ENCODE results near the gene MYH11. TPM values are rescaled to one million over a fixed set of nuclear protein-coding genes. Genes with fewer than 3 reads are reported as not detected.

Gene MYH11
- total RNA-seq, 2 experiments from 2014 or later: 0.06 TPM; not detected in 1

DNA sequence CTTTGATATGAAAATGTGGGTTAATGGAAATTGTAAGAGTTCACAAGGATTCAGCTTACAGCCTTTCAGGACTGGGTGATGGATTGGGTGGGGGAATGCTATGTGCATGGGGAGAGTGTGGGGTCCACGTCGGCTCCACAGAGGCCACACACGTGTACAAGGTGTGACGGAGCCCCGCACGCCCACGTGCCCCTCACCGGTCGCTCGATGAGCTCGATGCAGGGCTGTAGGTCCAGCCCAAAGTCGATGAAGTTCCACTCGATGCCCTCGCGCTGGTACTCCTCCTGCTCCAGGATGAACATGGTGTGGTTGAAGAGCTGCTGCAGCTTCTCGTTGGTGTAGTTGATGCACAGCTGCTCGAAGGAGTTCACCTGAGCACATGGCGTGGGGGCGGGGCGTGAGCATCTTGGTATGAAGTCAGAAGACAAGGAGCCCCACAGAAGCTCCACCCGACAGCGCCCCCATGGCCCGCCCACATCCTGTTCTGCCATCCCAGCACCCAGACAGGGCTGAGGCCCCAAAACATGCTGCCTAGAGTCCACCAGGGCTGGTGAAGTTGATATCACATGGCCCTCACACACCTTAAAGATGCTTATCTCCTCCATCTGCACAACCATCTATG, 99.1 kb downstream of the MYH11 start:
- DNase-seq: peak; percentile 54
- CTCF ChIA-PET: interaction anchor here (0.7 to 1.2 kb wide), 3 partner anchors 64 to 133 kb away, joined by 3 read pairs; no protein-coding TSS in a partner anchor
- H3K27ac Mint-ChIP-seq: no peak overlapping the region
- no peak overlapping the region for H3K4me3 Mint-ChIP-seq
- H3K9me3 Mint-ChIP-seq (ENCODE audit: low read depth): no peaks in the 10 kb centered on the region
- no peaks in the 10 kb centered on the region for H3K4me1 Mint-ChIP-seq
- no peaks in the 10 kb centered on the region for H3K36me3 Mint-ChIP-seq
- no peak for ATAC-seq
- peaks cover 8% of the 10 kb centered on the region for H3K27me3 Mint-ChIP-seq

DNA sequence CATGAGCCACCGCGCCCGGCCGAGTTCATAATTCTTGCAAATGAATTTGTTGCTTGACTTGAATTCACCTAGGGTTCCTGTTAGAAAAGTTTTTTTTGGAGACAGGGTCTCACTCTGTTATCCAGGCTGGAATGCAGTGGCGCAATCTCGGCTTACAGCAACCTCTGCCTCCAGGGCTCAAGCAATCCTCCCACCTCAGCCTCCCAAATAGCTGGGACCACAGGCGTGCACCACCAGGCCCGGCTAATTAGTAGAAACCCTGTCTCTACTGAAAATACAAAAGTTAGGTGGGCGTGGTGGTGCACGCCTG, 99.8 kb downstream of the MYH11 start:
- CTCF ChIA-PET: interaction anchor here (0.7 to 1.6 kb wide), 9 partner anchors 38 to 433 kb away, joined by 3 to 5 read pairs (median 3); no protein-coding TSS in a partner anchor
- H3K9me3 Mint-ChIP-seq (ENCODE audit: low read depth): no peaks in the 10 kb centered on the region
- peaks cover 3% of the 10 kb centered on the region for H3K27me3 Mint-ChIP-seq
- no peaks in the 10 kb centered on the region for H3K36me3 Mint-ChIP-seq
- no peaks in the 10 kb centered on the region for H3K4me1 Mint-ChIP-seq
- DNase-seq (no peak), ATAC-seq (no peak)
- H3K4me3 Mint-ChIP-seq: no peak overlapping the region
- no peak overlapping the region for H3K27ac Mint-ChIP-seq

- Mint-ChIP-seq H3K4me1 (no peaks in the 10 kb centered on the region), H3K4me3 (no peak overlapping the region), H3K27me3 (no peaks in the 10 kb centered on the region), H3K36me3 (no peaks in the 10 kb centered on the region), H3K27ac (no peak overlapping the region), H3K9me3 (ENCODE audit: low read depth) (no peaks in the 10 kb centered on the region)
- DNase-seq (no peak), ATAC-seq (no peak)
- CTCF ChIA-PET: interaction anchor here (0.9 to 1.6 kb wide), 2 partner anchors 9 to 11 kb away, joined by 3 to 4 read pairs; no protein-coding TSS in a partner anchor
Observed at GRCh38 chr16:15754821-15755534, 101.8 kb downstream of the MYH11 start.

DNA sequence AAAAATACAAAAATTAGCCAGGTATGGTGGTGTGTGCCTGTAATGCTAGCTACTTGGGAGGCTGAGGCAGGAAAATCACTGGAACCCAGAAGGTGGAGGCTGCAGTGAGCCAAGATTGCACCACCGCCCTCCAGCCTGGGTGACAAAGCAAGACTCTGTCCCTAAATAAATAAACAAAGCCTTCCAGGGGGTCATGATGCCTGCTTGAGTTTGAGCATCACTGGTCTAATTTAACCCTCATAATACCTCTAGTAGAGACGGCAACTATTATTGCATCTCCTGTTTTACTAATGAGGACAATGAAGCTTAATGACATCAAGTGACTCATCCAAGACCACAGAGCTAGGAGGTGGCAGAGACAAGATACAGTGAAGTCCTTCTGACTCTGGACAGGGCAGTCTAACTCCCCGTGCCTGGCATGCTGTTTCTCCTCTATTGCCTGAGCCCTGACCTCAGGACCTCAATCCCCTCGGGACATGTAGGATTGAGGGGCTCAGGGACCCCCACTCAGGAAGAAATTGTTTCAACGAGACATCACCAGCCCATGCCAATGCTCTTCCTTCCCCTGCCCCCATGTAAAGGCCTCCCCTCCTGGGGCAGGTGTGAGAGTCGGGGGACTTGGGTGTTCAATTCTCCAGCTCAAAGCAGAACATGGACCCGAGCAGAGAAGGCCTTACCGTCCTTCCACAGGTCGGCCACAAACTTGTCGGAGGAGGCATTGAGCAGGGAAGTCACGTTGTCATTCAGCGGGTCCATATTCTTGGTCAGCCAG, 103.9 kb downstream of the MYH11 start:
- H3K27ac Mint-ChIP-seq: no peak overlapping the region
- CTCF ChIA-PET: no interaction called here
- DNase-seq: no peak
- H3K4me3 Mint-ChIP-seq: no peak overlapping the region
- no peaks in the 10 kb centered on the region for H3K4me1 Mint-ChIP-seq
- H3K27me3 Mint-ChIP-seq: no peaks in the 10 kb centered on the region
- no peaks in the 10 kb centered on the region for H3K9me3 Mint-ChIP-seq (ENCODE audit: low read depth)
- no peaks in the 10 kb centered on the region for H3K36me3 Mint-ChIP-seq
- no peak for ATAC-seq

DNA sequence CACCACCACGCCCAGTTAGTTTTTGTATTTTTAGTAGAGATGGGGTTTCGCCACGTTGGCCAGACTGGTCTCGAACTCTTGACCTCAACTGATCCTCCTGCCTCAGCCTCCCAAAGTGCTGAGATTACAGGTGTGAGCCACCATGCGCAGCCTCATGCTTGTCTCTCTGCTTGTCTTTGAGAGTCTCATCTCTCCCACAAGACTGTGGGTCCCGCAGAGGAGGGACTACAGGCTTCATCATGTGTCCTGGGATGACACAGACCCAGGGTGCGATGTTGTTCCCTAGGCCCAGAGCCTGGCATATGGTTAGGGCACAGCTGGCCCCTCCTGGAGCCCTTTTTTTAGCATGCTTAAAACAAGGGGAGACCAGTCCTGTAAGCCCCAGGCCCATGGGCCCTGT, 104.9 kb downstream of the MYH11 start:
- H3K27ac Mint-ChIP-seq: no peak overlapping the region
- CTCF ChIA-PET: interaction anchor here (0.9 kb wide), 1 partner anchor 14 kb away, joined by 3 read pairs; no protein-coding TSS in a partner anchor
- ATAC-seq: no peak

DNA sequence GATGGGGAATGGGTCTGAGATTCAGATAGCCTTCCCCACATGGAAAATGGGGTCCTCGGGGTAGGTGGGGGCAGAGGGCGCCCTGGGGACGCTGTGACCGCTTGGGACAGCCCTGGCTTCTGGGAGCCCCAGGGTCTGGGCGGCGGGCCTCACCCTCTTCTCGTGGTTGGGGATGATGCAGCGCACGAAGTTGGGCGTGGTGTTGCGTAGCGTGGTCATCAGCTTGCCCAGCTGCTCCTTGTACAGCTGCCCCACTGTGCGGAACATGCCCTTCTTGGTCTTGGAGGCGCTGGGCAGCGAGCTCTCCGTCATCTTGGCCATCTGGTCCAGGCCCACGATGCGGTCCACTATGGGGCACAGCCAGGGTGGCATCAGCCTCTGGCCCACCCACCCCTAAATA, 106.8 kb downstream of the MYH11 start:
- no peaks in the 10 kb centered on the region for H3K27me3 Mint-ChIP-seq
- CTCF ChIA-PET: interaction anchor here (1.2 kb wide), 1 partner anchor 433 kb away, joined by 3 read pairs; no protein-coding TSS in a partner anchor
- no peaks in the 10 kb centered on the region for H3K4me1 Mint-ChIP-seq
- ATAC-seq: no peak
- no peak overlapping the region for H3K27ac Mint-ChIP-seq
- no peaks in the 10 kb centered on the region for H3K36me3 Mint-ChIP-seq
- no peaks in the 10 kb centered on the region for H3K9me3 Mint-ChIP-seq (ENCODE audit: low read depth)
- H3K4me3 Mint-ChIP-seq: no peak overlapping the region
- DNase-seq: no peak

More for the DNA sequence above, 104.9 kb downstream of the MYH11 start:
- H3K27me3 Mint-ChIP-seq: no peaks in the 10 kb centered on the region
- no peaks in the 10 kb centered on the region for H3K4me1 Mint-ChIP-seq
- no peaks in the 10 kb centered on the region for H3K9me3 Mint-ChIP-seq (ENCODE audit: low read depth)
- no peak for DNase-seq
- H3K36me3 Mint-ChIP-seq: no peaks in the 10 kb centered on the region
- H3K4me3 Mint-ChIP-seq: no peak overlapping the region

DNA sequence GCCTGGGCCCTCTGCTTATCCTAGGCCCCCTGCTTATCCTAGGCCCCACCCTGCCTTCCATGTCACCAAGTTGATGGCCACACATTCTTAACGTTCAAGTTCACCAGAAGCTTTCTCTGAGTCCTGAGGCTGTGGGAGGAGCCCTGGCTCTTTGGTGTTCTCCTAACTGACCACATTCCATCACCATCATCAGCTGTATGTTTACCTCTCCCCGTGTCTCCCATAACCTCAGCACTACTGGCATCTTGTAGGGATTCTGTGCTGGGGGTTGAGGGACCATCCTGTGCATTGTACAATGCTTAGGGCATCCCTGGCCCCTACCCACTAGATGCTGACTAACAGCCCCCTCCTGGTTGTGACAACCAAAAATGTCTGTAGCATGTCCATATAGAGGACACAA, 107.5 kb downstream of the MYH11 start:
- ATAC-seq (no peak), DNase-seq (no peak)
- Mint-ChIP-seq H3K36me3 (no peaks in the 10 kb centered on the region), H3K27me3 (no peaks in the 10 kb centered on the region), H3K4me1 (no peaks in the 10 kb centered on the region), H3K27ac (no peak overlapping the region), H3K9me3 (ENCODE audit: low read depth) (no peaks in the 10 kb centered on the region), H3K4me3 (no peak overlapping the region)
- CTCF ChIA-PET: interaction anchor here (1.2 kb wide), 1 partner anchor 434 kb away, joined by 3 read pairs; no protein-coding TSS in a partner anchor

DNA sequence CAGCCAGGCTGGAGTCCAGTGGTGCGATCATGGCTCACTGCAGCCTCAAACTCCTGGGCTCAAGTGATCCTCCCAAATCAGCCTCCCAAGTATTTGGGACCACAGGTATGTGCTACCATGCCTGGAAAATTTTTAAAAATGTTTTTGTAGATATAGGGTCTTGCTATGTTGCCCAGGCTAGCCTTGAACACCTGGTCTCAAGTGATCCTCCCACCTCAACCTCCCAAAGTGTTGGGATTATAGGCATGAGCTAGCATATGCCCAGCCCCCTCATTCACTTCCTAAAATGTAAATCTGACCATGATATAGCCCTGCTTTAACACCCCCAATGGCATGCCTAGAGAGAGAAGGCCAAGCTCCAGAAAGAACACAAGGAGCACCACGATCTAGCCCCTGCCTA, 108.2 kb downstream of the MYH11 start:
- Mint-ChIP-seq H3K27me3 (no peaks in the 10 kb centered on the region), H3K9me3 (ENCODE audit: low read depth) (no peaks in the 10 kb centered on the region), H3K4me1 (no peaks in the 10 kb centered on the region), H3K4me3 (no peak overlapping the region), H3K36me3 (no peaks in the 10 kb centered on the region), H3K27ac (no peak overlapping the region)
- DNase-seq (no peak), ATAC-seq (no peak)
- CTCF ChIA-PET: interaction anchor here (0.5 kb wide), 1 partner anchor 395 kb away, joined by 4 read pairs; no protein-coding TSS in a partner anchor

- Mint-ChIP-seq H3K4me1 (no peaks in the 10 kb centered on the region), H3K9me3 (ENCODE audit: low read depth) (no peaks in the 10 kb centered on the region), H3K4me3 (no peak overlapping the region), H3K27me3 (no peaks in the 10 kb centered on the region), H3K36me3 (no peaks in the 10 kb centered on the region), H3K27ac (no peak overlapping the region)
- CTCF ChIA-PET: interaction anchor here (0.5 kb wide), 1 partner anchor 396 kb away, joined by 4 read pairs; no protein-coding TSS in a partner anchor
- DNase-seq (no peak), ATAC-seq (no peak)
Observed at GRCh38 chr16:15747937-15748336, 108.9 kb downstream of the MYH11 start.

DNA sequence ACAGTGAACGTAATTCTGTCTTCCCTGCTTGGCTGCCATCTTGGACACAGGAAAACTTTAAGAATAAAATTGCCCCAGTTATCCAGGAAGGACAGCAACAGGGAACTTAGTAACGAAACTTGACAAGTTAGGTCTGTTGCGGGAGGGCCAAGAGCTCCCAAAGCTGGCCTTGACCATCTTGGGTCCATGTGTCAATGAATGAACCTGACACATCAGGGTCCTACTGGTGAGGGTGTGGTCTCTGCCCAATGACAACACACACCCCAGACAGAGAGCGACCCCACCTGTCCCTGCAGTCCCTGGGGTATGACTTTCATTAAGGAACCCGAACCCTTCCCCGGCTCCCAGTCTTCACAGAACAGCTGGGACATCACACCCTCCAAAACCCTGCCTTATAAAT, 110.5 kb downstream of the MYH11 start:
- Mint-ChIP-seq H3K27me3 (no peaks in the 10 kb centered on the region), H3K4me3 (no peak overlapping the region), H3K9me3 (ENCODE audit: low read depth) (no peaks in the 10 kb centered on the region), H3K36me3 (no peaks in the 10 kb centered on the region), H3K27ac (no peak overlapping the region), H3K4me1 (no peaks in the 10 kb centered on the region)
- CTCF ChIA-PET: no interaction called here
- DNase-seq: no peak
- no peak for ATAC-seq

DNA sequence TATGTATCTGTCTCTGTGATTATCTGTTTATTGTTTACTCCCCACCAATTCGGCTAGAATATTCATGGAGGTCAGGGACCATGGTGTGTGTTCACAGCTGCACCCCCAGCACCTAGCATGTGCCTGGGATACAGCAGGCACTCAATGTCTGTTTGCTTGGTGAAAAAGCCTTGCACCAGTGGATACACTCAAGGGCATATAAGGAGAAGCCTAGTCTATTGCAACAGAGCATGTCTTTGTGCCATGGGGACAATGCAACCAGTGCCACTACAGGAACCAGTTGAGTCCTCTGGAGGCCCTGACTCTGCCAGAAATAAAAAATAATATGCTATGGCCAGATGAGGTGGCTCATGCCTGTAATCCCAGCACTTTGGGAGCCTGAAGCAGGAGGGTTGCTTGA, 113.2 kb downstream of the MYH11 start:
- Mint-ChIP-seq H3K4me3 (no peak overlapping the region), H3K27ac (no peak overlapping the region), H3K9me3 (ENCODE audit: low read depth) (no peaks in the 10 kb centered on the region), H3K36me3 (no peaks in the 10 kb centered on the region), H3K27me3 (no peaks in the 10 kb centered on the region), H3K4me1 (no peaks in the 10 kb centered on the region)
- ATAC-seq (no peak), DNase-seq (no peak)
- CTCF ChIA-PET: no interaction called here

DNA sequence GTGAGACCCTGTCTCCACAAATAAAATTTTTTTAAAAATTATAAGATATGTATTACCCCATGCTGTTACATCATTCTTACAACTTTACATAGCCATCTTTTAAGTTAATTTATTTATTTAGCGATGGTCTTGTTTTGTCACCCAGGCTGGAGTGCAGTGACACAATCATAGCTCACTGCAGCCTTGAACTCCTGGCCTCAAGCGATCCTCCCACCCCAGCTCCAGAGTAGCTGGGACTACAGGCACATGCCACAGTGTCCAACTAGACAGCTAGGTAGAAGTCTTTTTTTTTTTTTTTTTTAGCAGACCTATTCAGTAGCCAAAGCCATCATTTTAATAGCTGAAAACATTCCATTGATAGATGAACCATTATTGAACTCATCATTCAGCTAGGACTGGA, 114.1 kb downstream of the MYH11 start:
- DNase-seq: no peak
- Mint-ChIP-seq H3K4me3 (no peak overlapping the region), H3K36me3 (no peaks in the 10 kb centered on the region), H3K4me1 (no peaks in the 10 kb centered on the region), H3K9me3 (ENCODE audit: low read depth) (no peaks in the 10 kb centered on the region), H3K27ac (no peak overlapping the region), H3K27me3 (no peaks in the 10 kb centered on the region)
- CTCF ChIA-PET: interaction anchor here (1.2 kb wide), 1 partner anchor 10 kb away, joined by 3 read pairs; no protein-coding TSS in a partner anchor
- ATAC-seq: no peak

DNA sequence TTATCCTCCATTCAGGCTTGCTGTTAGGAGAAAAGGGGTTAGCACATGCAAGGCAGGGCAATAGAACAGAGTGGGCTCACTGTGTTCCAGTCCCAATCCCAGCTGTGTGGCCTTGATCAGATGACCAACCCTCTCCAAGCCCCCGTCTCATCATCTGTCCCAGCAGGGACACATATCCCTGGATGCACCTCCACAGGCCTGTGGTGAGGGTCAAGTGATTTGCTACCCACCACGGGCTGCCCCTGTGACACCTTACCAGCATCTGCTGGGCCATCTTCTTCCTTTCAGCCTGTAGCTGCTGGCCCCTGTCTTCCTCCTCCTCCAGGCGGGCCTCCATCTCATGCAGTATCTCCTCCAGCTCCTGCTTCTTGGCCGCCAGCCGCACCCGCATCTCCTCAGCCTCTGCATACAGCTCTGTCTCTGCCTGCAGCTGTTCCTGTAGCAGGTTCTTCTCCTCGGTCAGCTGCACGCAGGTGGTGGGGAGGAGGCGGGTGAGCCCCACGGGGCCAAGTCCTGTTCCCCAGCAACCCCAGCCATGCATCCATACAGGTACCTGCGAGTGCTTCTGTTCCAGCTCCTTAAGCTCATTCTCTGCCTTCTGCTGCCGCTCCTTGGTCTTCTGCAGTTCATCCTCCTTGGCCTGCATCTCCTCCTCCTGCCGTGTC, 115.5 kb downstream of the MYH11 start:
- H3K36me3 Mint-ChIP-seq: no peaks in the 10 kb centered on the region
- DNase-seq (no peak), ATAC-seq (no peak)
- H3K27me3 Mint-ChIP-seq: no peaks in the 10 kb centered on the region
- no peaks in the 10 kb centered on the region for H3K4me1 Mint-ChIP-seq
- H3K4me3 Mint-ChIP-seq: no peak overlapping the region
- H3K27ac Mint-ChIP-seq: no peak overlapping the region
- no peaks in the 10 kb centered on the region for H3K9me3 Mint-ChIP-seq (ENCODE audit: low read depth)
- CTCF ChIA-PET: no interaction called here

Measured in activated CD8-positive, alpha-beta memory T cell treated with anti-CD3 and anti-CD28 coated beads, Interleukin-2, amount 10 ng/mL, durations not matched to agents 7 days and 5 days (primary cell).